ENCODE measurements around the gene MAP2K5.

- TF ChIP-seq CTCF (IDR thresholded peaks at IDR 0.05; ENCODE audit: low read depth, low read length) (no peak), EZH2phosphoT487 (IDR thresholded peaks at IDR 0.05; ENCODE audit: low read depth) (no peak)
These were observed 30.7 kb downstream of the MAP2K5 start for GRCh38 chr15:67573194-67573593.

All from OCI-LY3 (cell line).